ENCODE results near the gene NBPF6.
"Not testable (repeated sequence)": the region's sequence is repeated elsewhere in the genome, so short reads cannot be mapped to it uniquely, and the experiment has no call there.

DNA sequence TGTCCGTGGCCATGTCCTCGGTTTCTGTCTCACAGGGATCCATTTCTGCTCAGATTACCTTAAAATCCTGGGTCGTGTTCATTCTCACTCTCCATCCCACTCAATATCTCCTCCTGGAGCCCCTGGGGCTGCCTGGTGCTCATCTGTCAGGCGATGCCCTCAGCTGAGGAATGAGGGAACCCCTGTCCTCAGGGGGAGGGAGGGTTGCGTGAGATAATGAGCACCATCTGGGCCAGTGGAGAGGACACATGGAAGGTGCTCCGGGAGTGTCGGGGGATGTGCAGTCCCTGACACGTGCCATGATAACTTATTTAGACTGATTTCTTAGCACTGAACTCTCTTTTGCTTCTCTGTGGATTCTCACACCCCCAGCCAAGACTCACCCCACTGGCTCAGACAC lies 16.0 kb downstream of the NBPF6 start:
- TF ChIP-seq, protein P1, sequence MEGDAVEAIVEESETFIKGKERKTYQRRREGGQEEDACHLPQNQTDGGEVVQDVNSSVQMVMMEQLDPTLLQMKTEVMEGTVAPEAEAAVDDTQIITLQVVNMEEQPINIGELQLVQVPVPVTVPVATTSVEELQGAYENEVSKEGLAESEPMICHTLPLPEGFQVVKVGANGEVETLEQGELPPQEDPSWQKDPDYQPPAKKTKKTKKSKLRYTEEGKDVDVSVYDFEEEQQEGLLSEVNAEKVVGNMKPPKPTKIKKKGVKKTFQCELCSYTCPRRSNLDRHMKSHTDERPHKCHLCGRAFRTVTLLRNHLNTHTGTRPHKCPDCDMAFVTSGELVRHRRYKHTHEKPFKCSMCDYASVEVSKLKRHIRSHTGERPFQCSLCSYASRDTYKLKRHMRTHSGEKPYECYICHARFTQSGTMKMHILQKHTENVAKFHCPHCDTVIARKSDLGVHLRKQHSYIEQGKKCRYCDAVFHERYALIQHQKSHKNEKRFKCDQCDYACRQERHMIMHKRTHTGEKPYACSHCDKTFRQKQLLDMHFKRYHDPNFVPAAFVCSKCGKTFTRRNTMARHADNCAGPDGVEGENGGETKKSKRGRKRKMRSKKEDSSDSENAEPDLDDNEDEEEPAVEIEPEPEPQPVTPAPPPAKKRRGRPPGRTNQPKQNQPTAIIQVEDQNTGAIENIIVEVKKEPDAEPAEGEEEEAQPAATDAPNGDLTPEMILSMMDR (conservative IDR thresholded peaks at IDR 0.05; ENCODE audit: low read depth, low read length) = not testable (repeated sequence)
- not testable (repeated sequence) for TF ChIP-seq EZH2 (IDR thresholded peaks at IDR 0.05; ENCODE audit: borderline replicate concordance, low read depth, low read length, poor library complexity, severe bottlenecking)

Data from A673 (cell line).